ENCODE results near the gene GPR37L1. TPM values are rescaled to one million over a fixed set of nuclear protein-coding genes. Genes with fewer than 3 reads are reported as not detected.
"Not testable (repeated sequence)": the region's sequence is repeated elsewhere in the genome, so short reads cannot be mapped to it uniquely, and the experiment has no call there.

GPR37L1 gene
- polyA plus RNA-seq, 3 donors = 0.04 to 0.06 TPM; not detected in 1

GRCh38 chr1:202130297-202130721 is 7.6 kb downstream of the GPR37L1 start:
- no peak for DNase-seq (ENCODE audit: extremely low read depth in 1 of 11, low read depth in 9 of 11, low spot score in 4 of 11)

- no peak for DNase-seq (ENCODE audit: extremely low read depth in 1 of 11, low read depth in 9 of 11, low spot score in 4 of 11)
These were observed 8.3 kb downstream of the GPR37L1 start for GRCh38 chr1:202130816-202131522.

- no peak for DNase-seq (ENCODE audit: extremely low read depth in 1 of 11, low read depth in 9 of 11, low spot score in 4 of 11)
These were observed 9.5 kb downstream of the GPR37L1 start for GRCh38 chr1:202131956-202132821.

- no peak for DNase-seq (ENCODE audit: extremely low read depth in 1 of 11, low read depth in 9 of 11, low spot score in 4 of 11)
These were observed 10.3 kb downstream of the GPR37L1 start for GRCh38 chr1:202133001-202133400.

GRCh38 chr1:202133496-202133895 is 10.8 kb downstream of the GPR37L1 start:
- DNase-seq (ENCODE audit: extremely low read depth in 1 of 11, low read depth in 9 of 11, low spot score in 4 of 11) = no peak

- no peak for DNase-seq (ENCODE audit: extremely low read depth in 1 of 11, low read depth in 9 of 11, low spot score in 4 of 11)
These were observed 11.3 kb downstream of the GPR37L1 start for GRCh38 chr1:202133989-202134388.

- DNase-seq (ENCODE audit: extremely low read depth in 1 of 11, low read depth in 9 of 11, low spot score in 4 of 11) = no peak
These were observed 12.0 kb downstream of the GPR37L1 start for GRCh38 chr1:202134645-202135172.

- DNase-seq (ENCODE audit: extremely low read depth in 1 of 11, low read depth in 9 of 11, low spot score in 4 of 11) = peak in 2 of 11 donors; percentile 53 to 54
These were observed 12.6 kb downstream of the GPR37L1 start for GRCh38 chr1:202135221-202135721.

- DNase-seq (ENCODE audit: extremely low read depth in 1 of 11, low read depth in 9 of 11, low spot score in 4 of 11) = no peak
These were observed 18.1 kb downstream of the GPR37L1 start for GRCh38 chr1:202140833-202141232.

- not testable (repeated sequence) for DNase-seq (ENCODE audit: extremely low read depth in 1 of 11, low read depth in 9 of 11, low spot score in 4 of 11)
These were observed 18.8 kb downstream of the GPR37L1 start for GRCh38 chr1:202141468-202141867.

- no peak for DNase-seq (ENCODE audit: extremely low read depth in 1 of 11, low read depth in 9 of 11, low spot score in 4 of 11)
These were observed 20.5 kb downstream of the GPR37L1 start for GRCh38 chr1:202143011-202143767.

GRCh38 chr1:202143768-202144401 is 21.2 kb downstream of the GPR37L1 start:
- no peak for DNase-seq (ENCODE audit: extremely low read depth in 1 of 11, low read depth in 9 of 11, low spot score in 4 of 11)

GRCh38 chr1:202144402-202145067 is 21.8 kb downstream of the GPR37L1 start, which contains the start of gene ARL8A:
Gene ARL8A, minus strand, starts transcription at chr1:202144737. Its CDS starts 165 bp downstream, at chr1:202144572.
- peak in 1 of 11 donors; percentile 47 for DNase-seq (ENCODE audit: extremely low read depth in 1 of 11, low read depth in 9 of 11, low spot score in 4 of 11)

GRCh38 chr1:202145068-202145743 is 22.5 kb downstream of the GPR37L1 start:
- DNase-seq (ENCODE audit: extremely low read depth in 1 of 11, low read depth in 9 of 11, low spot score in 4 of 11) = no peak

- not testable (repeated sequence) for DNase-seq (ENCODE audit: extremely low read depth in 1 of 11, low read depth in 9 of 11, low spot score in 4 of 11)
These were observed 23.0 kb downstream of the GPR37L1 start for GRCh38 chr1:202145744-202146140.

- no peak for DNase-seq (ENCODE audit: extremely low read depth in 1 of 11, low read depth in 9 of 11, low spot score in 4 of 11)
These were observed 23.6 kb downstream of the GPR37L1 start for GRCh38 chr1:202146279-202146678.

- DNase-seq (ENCODE audit: extremely low read depth in 1 of 11, low read depth in 9 of 11, low spot score in 4 of 11) = no peak
These were observed 24.3 kb downstream of the GPR37L1 start for GRCh38 chr1:202146993-202147392.

Measured in renal cortex interstitium (tissue), 11 donors.